ENCODE results near the gene ADH6. TPM values are rescaled to one million over a fixed set of nuclear protein-coding genes. Genes with fewer than 3 reads are reported as not detected.
"Not testable (repeated sequence)": the region's sequence is repeated elsewhere in the genome, so short reads cannot be mapped to it uniquely, and the experiment has no call there.

Gene ADH6
- total RNA-seq, 6 experiments from 2014 or later, result 73.9 to 213 (median 124) TPM

DNA sequence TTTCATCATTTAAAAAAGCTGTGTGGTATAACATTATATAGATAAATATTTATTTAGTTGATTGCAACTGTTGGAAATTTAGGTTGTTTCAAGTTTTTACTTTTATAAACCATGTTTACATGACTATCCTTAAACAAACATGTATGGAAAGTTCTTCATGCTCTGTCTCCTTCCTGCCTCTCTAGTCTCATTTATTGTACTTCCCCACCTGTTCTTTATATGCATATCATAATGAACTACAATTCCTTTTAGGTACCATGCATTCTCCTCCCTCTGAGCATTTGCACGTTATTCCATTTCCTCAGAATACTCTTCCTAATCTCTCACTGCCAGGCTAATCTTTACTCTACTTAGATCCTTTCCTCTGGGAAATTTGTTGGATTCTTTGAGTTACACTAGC, 16.9 kb upstream of the ADH6 start:
- no peaks in the 10 kb centered on the region for H3K4me1 ChIP-seq
- 82% methylated on average over 1 of the region's 1 CpG for WGBS (ENCODE audit: insufficient coverage, low coverage, low lambda C conversion rate, missing lambda C conversion rate)
- H3K36me3 ChIP-seq, result no peaks in the 10 kb centered on the region
- no peak overlapping the region for H3K4me3 ChIP-seq
- TF ChIP-seq, protein P1, sequence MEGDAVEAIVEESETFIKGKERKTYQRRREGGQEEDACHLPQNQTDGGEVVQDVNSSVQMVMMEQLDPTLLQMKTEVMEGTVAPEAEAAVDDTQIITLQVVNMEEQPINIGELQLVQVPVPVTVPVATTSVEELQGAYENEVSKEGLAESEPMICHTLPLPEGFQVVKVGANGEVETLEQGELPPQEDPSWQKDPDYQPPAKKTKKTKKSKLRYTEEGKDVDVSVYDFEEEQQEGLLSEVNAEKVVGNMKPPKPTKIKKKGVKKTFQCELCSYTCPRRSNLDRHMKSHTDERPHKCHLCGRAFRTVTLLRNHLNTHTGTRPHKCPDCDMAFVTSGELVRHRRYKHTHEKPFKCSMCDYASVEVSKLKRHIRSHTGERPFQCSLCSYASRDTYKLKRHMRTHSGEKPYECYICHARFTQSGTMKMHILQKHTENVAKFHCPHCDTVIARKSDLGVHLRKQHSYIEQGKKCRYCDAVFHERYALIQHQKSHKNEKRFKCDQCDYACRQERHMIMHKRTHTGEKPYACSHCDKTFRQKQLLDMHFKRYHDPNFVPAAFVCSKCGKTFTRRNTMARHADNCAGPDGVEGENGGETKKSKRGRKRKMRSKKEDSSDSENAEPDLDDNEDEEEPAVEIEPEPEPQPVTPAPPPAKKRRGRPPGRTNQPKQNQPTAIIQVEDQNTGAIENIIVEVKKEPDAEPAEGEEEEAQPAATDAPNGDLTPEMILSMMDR (IDR thresholded peaks at IDR 0.05), result no peak
- TF ChIP-seq POLR2A (IDR thresholded peaks at IDR 0.05), result no peak
- H3K27ac ChIP-seq, result no peak overlapping the region
- no peaks in the 10 kb centered on the region for H3K9me3 ChIP-seq
- ATAC-seq, result no peak
- DNase-seq, result no peak
- no peaks in the 10 kb centered on the region for H3K27me3 ChIP-seq
- intact Hi-C loops (cut with DNase I), result no loop called here

DNA sequence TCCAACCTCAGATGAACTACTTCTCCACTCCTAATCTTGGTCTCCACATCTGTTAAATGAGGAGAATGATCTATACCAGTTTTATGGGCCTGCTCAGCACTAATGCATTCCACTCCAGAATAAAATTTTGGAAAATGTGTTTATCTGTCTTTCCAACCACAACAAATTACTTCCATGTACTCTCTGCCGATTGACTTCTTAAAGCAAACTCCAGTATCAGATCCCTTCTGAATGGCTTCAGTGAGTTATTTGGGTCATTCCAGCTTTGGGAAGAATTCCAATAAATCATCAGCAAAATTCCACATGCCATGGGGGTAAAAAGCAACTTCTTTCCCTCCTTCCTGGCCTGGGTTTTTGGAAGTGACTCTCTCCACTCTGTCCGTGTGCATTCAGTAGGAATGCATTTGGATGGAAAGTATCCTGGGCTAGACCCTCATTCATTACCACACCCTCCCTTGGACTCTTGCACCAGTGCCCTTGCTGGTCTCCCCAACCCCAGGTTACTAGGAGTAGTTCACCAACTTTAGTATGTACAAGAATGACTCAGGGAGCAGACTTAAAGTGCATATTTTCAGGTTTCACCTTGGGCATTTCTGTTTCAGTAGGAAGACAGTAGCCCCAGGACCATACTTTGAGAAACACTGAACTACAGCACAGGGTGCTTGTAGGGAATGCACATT, 15.4 kb upstream of the ADH6 start:
- Histone ChIP-seq H3K4me3 (no peak overlapping the region), H3K9me3 (no peaks in the 10 kb centered on the region), H3K4me1 (no peaks in the 10 kb centered on the region), H3K27me3 (no peaks in the 10 kb centered on the region), H3K27ac (no peak overlapping the region), H3K36me3 (no peaks in the 10 kb centered on the region)
- TF ChIP-seq POLR2A (IDR thresholded peaks at IDR 0.05), result no peak
- TF ChIP-seq, protein P1 (IDR thresholded peaks at IDR 0.05), result no peak
- intact Hi-C loops (cut with DNase I), result no loop called here
- no peak for ATAC-seq
- no peak for DNase-seq
- 47% methylated on average over 2 of the region's 2 CpGs for WGBS (ENCODE audit: insufficient coverage, low coverage, low lambda C conversion rate, missing lambda C conversion rate)

DNA sequence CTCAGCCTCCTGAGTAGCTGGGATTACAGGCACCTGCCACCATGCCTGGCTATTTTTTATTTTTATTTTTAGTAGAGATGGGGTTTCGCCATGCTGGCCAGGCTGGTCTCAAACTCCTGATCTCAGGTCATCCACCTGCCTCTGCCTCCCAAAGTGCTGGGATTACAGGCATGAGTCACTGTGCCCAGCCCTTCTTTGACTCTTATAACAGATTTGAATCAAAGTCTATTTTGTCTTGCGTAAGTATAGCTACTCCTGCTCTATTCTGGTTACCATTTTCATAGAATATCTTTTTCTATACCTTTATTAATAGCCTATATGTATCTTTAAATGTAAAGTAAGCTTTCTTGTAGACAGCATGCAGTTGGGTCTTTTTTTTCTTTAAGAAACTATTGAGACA, 14.4 kb upstream of the ADH6 start:
- intact Hi-C loops (cut with DNase I); H3K27me3 ChIP-seq; H3K4me3 ChIP-seq; H3K36me3 ChIP-seq; H3K4me1 ChIP-seq; H3K9me3 ChIP-seq; DNase-seq; H3K27ac ChIP-seq: not testable (repeated sequence)
- ATAC-seq, result peak in 1 of 4 donors; percentile 40
- WGBS (ENCODE audit: insufficient coverage, low coverage, low lambda C conversion rate, missing lambda C conversion rate), result 81% methylated on average over 2 of the region's 2 CpGs

DNA sequence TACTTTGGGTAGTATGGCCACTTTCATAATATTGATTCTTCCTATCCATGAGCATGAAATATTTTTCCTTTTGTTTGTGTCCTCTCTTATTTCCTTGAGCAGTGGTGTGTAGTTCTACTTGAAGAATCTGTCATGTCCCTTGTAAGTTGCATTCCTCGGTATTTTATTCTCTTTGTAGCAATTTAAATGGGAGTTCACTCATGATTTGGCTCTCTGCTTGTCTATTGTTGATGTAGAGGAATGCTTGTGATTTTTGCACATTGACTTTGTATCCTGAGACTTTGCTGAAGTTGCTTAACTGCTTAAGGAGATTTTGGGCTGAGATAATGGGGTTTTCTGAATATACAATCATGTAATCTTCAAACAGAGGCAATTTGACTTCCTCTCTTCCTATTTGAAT, 9.7 kb upstream of the ADH6 start:
- intact Hi-C loops (cut with DNase I); ATAC-seq; H3K27me3 ChIP-seq; H3K4me1 ChIP-seq; DNase-seq; H3K36me3 ChIP-seq; H3K4me3 ChIP-seq; H3K9me3 ChIP-seq; H3K27ac ChIP-seq: not testable (repeated sequence)
- WGBS (ENCODE audit: insufficient coverage, low coverage, low lambda C conversion rate, missing lambda C conversion rate), result 89% methylated on average over 1 of the region's 1 CpG

DNA sequence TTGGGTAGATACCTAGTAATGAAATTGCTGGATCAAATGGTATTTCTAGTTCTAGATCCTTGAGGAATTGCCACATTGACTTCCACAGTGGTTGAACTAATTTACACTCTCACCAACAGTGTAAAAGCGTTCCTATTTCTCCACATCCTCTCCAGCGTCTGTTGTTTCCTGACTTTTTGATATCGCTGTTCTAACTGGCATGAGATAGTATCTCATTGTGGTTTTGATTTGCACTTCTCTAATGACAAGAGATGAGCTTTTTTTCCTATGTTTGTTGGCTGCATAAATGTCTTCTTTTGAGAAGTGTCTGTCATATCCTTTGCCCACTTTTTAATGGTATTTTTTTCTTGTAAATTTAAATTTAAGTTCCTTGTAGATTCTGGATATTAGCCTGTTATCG, 8.6 kb upstream of the ADH6 start:
- H3K36me3 ChIP-seq; H3K9me3 ChIP-seq; intact Hi-C loops (cut with DNase I); H3K27me3 ChIP-seq; DNase-seq; H3K4me1 ChIP-seq; H3K4me3 ChIP-seq; ATAC-seq; H3K27ac ChIP-seq: not testable (repeated sequence)
- 86% methylated on average over 4 of the region's 4 CpGs for WGBS (ENCODE audit: insufficient coverage, low coverage, low lambda C conversion rate, missing lambda C conversion rate)

DNA sequence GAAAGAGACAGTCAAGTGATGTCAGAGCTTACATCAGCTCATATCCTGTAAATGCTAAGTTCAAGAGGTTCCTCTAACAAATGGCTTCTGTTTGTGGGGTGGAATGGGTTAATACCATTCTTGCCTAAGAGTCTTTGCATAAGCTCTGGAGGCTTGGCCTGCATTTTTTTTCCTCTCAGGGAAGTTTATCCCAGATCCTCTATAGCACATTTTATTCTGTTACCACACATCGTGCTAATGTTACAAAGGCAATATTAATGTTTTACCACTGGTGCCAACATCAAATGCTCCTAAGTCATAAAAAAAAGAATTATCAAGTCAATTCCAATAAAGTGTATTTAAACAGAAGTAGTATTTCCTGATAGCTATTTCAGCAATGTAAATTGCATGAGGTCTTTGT, 2.9 kb upstream of the ADH6 start:
- TF ChIP-seq, protein P1 (IDR thresholded peaks at IDR 0.05), result no peak
- TF ChIP-seq POLR2A (IDR thresholded peaks at IDR 0.05), result no peak
- no peak for DNase-seq
- no peak overlapping the region for H3K4me3 ChIP-seq
- H3K36me3 ChIP-seq, result no peaks in the 10 kb centered on the region
- peak in 3 of 4 donors; percentile 40 to 55 (median 40) for ATAC-seq
- WGBS (ENCODE audit: insufficient coverage, low coverage, low lambda C conversion rate, missing lambda C conversion rate), result 29% methylated on average over 1 of the region's 1 CpG
- intact Hi-C loops (cut with DNase I), result no loop called here
- no peak overlapping the region for H3K27ac ChIP-seq
- no peaks in the 10 kb centered on the region for H3K27me3 ChIP-seq
- no peaks in the 10 kb centered on the region for H3K9me3 ChIP-seq
- peaks cover 0 to 15% (median 2%) of the 10 kb centered on the region in 4 donors for H3K4me1 ChIP-seq
